Panc1 (cell line): ENCODE results near the gene SDK1. TPM values are rescaled to one million over a fixed set of nuclear protein-coding genes. Genes with fewer than 3 reads are reported as not detected.

Experiments used
- ATAC-seq: fragments of 200-7000 bp; cut with Tn5 transposase; 2 replicates; pipeline ENCODE4 v1.9.1; 2020; ENCODE audit warnings: mild to moderate bottlenecking, moderate library complexity
- BruUV-seq: library from RNA; stranded (reverse); fragments of 400-500 nt; replicated peaks from 2 replicates; lab custom pipeline; 2021; lab: Mats Ljungman, UMichigan
- CTCF ChIA-PET: fragments of 300-600 bp; sonication (Branson Sonifier 250); formaldehyde crosslinking; loops from one replicate; lab custom pipeline; 2022; ENCODE audit warnings: antibody characterized with exemption; lab: Charles Lee
- POLR2A ChIA-PET: fragments of 300-600 bp; sonication (Branson Sonifier 250); formaldehyde crosslinking; loops from one replicate; lab custom pipeline; 2022; ENCODE audit warnings: antibody characterized with exemption; lab: Charles Lee
- DNase-seq: peaks from one replicate; pipeline ENCODE4 v3.0.0-alpha.2; 2010; ENCODE audit warnings: low read depth, low spot score
- H3K27ac ChIP-seq: 2 replicates; pipeline ENCODE4 v1.5.1; 2011; ENCODE audit warnings: mild to moderate bottlenecking, low read length, inconsistent platforms
- H3K27me3 ChIP-seq: fragments of 200-500 bp; sonication (Bioruptor generic); 2 replicates; pipeline ENCODE4 v1.6.0; 2014; ENCODE audit warnings: low read length, inconsistent platforms; ENCODE audit not compliant: control insufficient read depth, insufficient read depth
- H3K36me3 ChIP-seq: fragments of 200-500 bp; sonication (Bioruptor generic); 2 replicates; pipeline ENCODE4 v1.5.1; 2014; ENCODE audit warnings: inconsistent platforms, mild to moderate bottlenecking, low read length, moderate library complexity; ENCODE audit not compliant: control insufficient read depth, insufficient read depth
- H3K4me1 ChIP-seq: 2 replicates; pipeline ENCODE4 v1.5.1; 2011; ENCODE audit warnings: inconsistent platforms, mild to moderate bottlenecking, low read length, moderate library complexity; ENCODE audit not compliant: control insufficient read depth, insufficient read depth
- H3K4me3 ChIP-seq, 2 experiments: 2 replicates each; pipeline ENCODE4 v1.5.1; 2011 to 2012; ENCODE audit warnings: low read depth in 2 of 2, low read length in 2 of 2, mild to moderate bottlenecking in 2 of 2, inconsistent platforms in 1 of 2, moderate library complexity in 1 of 2
- H3K9me3 ChIP-seq: fragments of 200-500 bp; sonication (Bioruptor generic); 2 replicates; pipeline ENCODE4 v1.5.1; 2014; ENCODE audit warnings: low read depth, mild to moderate bottlenecking, inconsistent platforms, low read length, moderate library complexity; ENCODE audit not compliant: control insufficient read depth, insufficient read depth
- CTCF ChIP-seq: fragments of 450-650 bp; IDR thresholded peaks from 2 replicates; pipeline ENCODE4 v1.5.1; 2017; ENCODE audit warnings: mild to moderate bottlenecking
- POLR2AphosphoS5 ChIP-seq: IDR thresholded peaks from 2 replicates; pipeline ENCODE4 v1.6.1; 2012; ENCODE audit warnings: mild to moderate bottlenecking, low read depth, low read length, moderate library complexity
- REST ChIP-seq, 2 experiments: IDR thresholded peaks; 2 replicates each; pipeline ENCODE4 v1.6.1; 2011 to 2012; ENCODE audit warnings: low read depth in 2 of 2, control low read depth in 1 of 2, low read length in 1 of 2, mild to moderate bottlenecking in 1 of 2, moderate library complexity in 1 of 2; ENCODE audit not compliant: insufficient read depth in 1 of 2
- SIN3A ChIP-seq: IDR thresholded peaks from 2 replicates; pipeline ENCODE4 v1.6.1; 2012; ENCODE audit warnings: low read depth, mild to moderate bottlenecking, low read length, moderate library complexity, borderline replicate concordance; ENCODE audit not compliant: insufficient read depth
- TCF7L2 ChIP-seq: IDR thresholded peaks from 2 replicates; pipeline ENCODE4 v1.6.1; 2011; ENCODE audit warnings: mild to moderate bottlenecking, low read depth, low read length, inconsistent platforms
- in situ Hi-C: cut with HindIII; loops from 2 replicates; pipeline ENCODE4 v1.10.0; 2016; ENCODE audit warnings: low sequenced_read_pairs, low pct_unique_long_range_greater_than_20kb
- intact Hi-C: fragments of 100-400 bp; cut with micrococcal nuclease; formaldehyde crosslinking; loops from one replicate; pipeline ENCODE4 v1.10.0; 2022; ENCODE audit not compliant: unreplicated experiment
- total RNA-seq: library from RNA; stranded (reverse); gene quantifications from one replicate; pipeline ENCODE4 v1.2.1, GENCODE V29; 2021; ENCODE audit not compliant: unreplicated experiment

SDK1 gene
- total RNA-seq, 1 experiment from 2014 or later: 47.4 TPM

- DNase-seq (no peak), ATAC-seq (no peak)
- H3K36me3 ChIP-seq: no peaks in the 10 kb centered on the region
- no peak overlapping the region for H3K27ac ChIP-seq
- no peaks in the 10 kb centered on the region for H3K4me1 ChIP-seq
- TF ChIP-seq REST (IDR thresholded peaks at IDR 0.05; ENCODE audit: insufficient read depth in 1 of 2, low read depth in 2 of 2, low read length in 1 of 2) (no peak), TCF7L2 (no peak), SIN3A (no peak), CTCF (no peak), POLR2AphosphoS5 (no peak)
- no peaks in the 10 kb centered on the region for H3K9me3 ChIP-seq
- ChIA-PET CTCF (no interaction called here), POLR2A (no interaction called here)
- BruUV-seq: no TSS peak
- H3K27me3 ChIP-seq: no peaks in the 10 kb centered on the region
- intact Hi-C loops: no loop called here
- in situ Hi-C loops: no loop called here
- H3K4me3 ChIP-seq: no peak overlapping the region
These were observed 627.9 kb downstream of the SDK1 start for GRCh38 chr7:3928727-3929515.

GRCh38 chr7:3931843-3932242, 630.8 kb downstream of the SDK1 start:
- CTCF ChIA-PET: no interaction called here
- ATAC-seq (no peak), DNase-seq (no peak)
- Histone ChIP-seq H3K4me3 (no peak overlapping the region), H3K27ac (no peak overlapping the region), H3K9me3 (no peaks in the 10 kb centered on the region), H3K27me3 (no peaks in the 10 kb centered on the region), H3K36me3 (no peaks in the 10 kb centered on the region), H3K4me1 (no peaks in the 10 kb centered on the region)
- POLR2A ChIA-PET: no interaction called here
- in situ Hi-C loops (no loop called here), intact Hi-C loops (no loop called here)
- no TSS peak for BruUV-seq
- no peak for TF ChIP-seq REST (IDR thresholded peaks at IDR 0.05; ENCODE audit: insufficient read depth in 1 of 2, low read depth in 2 of 2, low read length in 1 of 2)
- TF ChIP-seq SIN3A: no peak
- no peak for TF ChIP-seq POLR2AphosphoS5
